GM12872 (cell line): ENCODE data around the gene FOXP1.

ENCODE experiments used
- CTCF ChIP-seq: IDR thresholded peaks from 3 replicates; pipeline ENCODE4 v1.5.1; 2011; ENCODE audit warnings: low read depth, mild to moderate bottlenecking, low read length, moderate library complexity; ENCODE audit not compliant: insufficient read depth

Gene FOXP1

GRCh38 chr3:71583566-71584393 lies at the start of gene FOXP1:
TSS of gene FOXP1 (minus strand) at chr3:71583728. CDS start at chr3:71198381, 385,347 bp downstream.
- no peak for TF ChIP-seq CTCF

GRCh38 chr3:71629711-71630110 lies 46.2 kb upstream of the FOXP1 start:
- TF ChIP-seq CTCF, result no peak

GRCh38 chr3:71629289-71629688 lies 45.8 kb upstream of the FOXP1 start:
- no peak for TF ChIP-seq CTCF

- no peak for TF ChIP-seq CTCF
These were observed 45.0 kb upstream of the FOXP1 start for GRCh38 chr3:71628522-71628921.

- no peak for TF ChIP-seq CTCF
These were observed 42.1 kb upstream of the FOXP1 start for GRCh38 chr3:71625676-71626075.

- no peak for TF ChIP-seq CTCF
These were observed 38.5 kb upstream of the FOXP1 start for GRCh38 chr3:71621825-71622537.

- no peak for TF ChIP-seq CTCF
These were observed 35.0 kb upstream of the FOXP1 start for GRCh38 chr3:71618538-71618937.
